Embryonic facial prominence (tissue), 1 donor: ENCODE measurements around the gene AGPAT4.

Experiments
- DNase-seq: peaks from one replicate; pipeline ENCODE4 v3.0.0-alpha.2; 2016; ENCODE audit errors: extremely low spot score

Gene AGPAT4

DNA sequence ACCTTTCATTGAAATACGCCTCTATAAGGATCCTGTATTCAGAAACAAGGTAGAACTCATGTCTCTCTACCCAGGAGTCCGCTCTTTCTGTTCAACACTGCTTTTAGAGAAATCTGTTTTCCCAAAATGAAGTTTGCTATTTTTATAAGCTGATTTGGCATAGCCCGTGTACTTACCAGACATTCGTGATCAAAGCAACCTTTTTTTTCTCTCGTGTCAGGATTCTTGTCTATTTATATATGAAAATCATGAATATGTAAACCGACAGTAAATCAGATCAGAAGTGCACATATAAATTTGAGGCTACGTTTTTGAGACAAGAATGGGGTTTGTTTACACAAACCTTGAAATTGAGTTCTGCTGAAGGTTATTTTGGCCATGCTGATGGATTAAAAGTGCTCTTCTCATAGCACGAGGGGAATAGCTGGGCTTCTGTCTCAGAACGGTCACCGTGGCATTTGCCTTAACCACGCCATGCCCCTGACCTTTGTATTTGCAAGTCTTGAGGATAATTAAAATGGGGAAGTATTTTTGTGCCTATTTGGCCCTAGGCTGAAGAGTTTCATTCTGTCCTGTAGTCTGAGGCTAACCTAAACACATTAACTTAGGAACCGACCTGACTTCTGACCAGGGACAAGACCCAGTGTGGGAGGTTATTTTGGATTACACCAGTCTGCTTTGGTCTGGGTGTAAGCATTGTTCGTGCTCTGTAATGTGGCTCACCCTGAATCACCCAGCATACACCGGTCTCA, 163.7 kb downstream of the AGPAT4 start:
- no peak for DNase-seq

DNA sequence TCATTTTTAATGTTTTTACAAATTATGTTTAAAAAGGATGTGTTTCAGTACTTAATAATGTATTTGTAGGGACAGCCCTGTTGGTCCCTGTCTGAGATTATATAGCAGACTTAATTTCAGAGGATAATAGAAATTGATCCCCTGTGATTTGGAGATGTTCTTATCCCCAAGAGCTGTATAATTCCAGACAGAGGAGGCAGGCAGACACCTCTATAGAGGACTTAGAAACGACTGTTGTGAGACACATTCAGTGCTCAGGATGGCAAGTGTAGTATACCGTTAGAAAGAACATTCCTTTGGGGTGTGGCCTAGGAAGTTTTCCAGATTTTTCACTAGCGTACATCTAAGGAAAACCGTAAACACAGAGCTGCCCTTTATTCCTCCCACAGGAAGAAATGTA, 164.5 kb downstream of the AGPAT4 start:
- no peak for DNase-seq

DNA sequence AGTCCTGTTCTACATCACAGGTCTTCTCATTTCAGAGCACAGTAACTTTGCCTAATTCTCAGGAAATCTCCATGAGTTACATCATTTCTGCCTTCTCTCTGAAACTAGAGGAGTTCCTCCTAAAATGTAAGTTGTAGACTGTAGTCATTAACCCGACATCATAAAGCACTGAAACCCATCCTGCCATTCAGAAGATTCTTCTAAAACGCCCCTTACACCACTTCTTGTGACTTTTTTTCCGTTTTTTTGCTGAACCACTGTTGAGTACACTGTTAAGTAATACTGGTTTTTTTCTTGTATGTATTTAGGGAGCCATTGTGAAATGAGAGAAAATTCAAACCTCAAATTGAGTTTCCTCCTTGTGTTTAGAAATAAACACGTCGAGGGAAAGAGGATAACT, 164.9 kb downstream of the AGPAT4 start:
- no peak for DNase-seq

DNA sequence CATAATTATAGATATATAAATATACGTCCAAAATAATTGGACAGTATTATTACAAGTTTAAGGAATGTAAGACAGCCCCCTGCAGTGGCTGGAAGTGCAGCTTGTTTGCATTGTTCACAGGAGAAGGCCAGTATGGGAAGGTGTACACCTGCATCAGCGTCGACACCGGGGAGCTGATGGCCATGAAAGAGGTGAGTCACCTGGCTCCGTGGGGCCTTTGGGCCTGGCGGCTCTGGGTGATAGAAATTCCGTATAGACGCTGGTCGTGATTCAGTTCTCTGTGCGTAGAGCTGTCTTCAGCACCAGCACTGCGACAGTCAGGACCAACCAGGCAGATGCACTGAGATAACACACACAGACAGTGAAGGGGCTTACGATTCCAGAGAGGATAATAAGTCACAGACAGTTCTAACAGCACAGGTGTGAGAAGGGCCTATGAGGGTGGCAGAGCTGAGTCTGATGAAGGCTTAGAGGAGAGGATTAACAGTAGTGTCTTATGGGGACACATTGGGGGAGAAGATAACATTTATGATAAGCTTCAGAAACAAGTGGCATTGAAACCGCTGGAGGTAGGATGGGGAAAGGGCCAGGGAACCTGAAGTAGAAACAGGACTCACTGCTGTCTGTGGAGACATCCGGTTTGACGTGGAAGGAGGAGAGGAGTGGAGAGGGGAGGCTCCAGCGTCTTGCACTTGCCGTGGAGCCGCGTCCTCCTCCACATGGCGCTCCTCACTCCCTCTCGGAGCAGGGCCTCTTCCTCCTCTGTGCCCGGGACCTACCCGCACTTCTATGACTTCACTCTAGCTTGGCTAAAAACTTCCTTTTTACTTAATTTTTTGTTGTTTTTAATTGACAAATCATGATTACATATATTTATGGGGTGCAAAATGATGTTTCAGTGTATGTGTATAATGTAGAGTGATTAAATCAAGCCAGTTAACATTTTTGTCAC, 165.8 kb downstream of the AGPAT4 start:
- no peak for DNase-seq

DNA sequence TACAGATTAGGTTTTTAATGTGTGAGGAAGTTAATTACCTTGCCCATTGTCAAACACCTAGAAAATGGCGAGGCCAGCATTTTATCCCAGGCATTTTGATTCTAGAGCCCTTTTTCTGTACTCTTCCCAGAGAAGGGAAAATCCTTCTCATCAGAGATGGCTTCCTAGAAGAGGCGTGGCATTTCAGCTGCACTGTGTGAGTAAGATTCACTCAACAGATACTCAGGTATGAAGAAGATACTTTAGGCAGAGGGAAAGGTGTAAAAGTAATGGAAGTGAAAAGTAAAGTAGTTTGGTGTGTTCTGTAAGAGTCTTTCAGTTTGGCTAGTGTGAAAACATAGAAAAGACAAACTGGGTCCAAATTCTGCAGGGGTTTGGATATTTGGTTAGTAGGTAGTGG, 168.5 kb downstream of the AGPAT4 start:
- DNase-seq = no peak

DNA sequence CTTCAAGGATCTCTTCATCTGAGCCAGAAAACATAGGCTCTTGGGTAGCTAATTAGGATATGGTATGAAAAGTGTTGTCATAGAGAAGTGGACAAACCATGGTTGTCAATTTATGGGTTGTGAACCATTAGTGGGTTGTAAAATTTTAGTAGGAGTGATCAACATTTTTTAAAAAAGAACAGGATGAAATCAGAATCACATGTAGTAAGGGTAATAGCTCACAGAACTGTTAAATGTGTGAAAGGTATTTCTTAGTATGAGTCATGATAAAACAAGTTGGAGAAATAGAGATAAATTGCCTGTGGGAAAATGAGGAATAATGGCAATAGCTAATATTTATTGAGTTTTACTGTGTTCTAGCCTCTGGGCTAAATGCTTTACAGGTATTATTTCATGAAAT, 168.9 kb downstream of the AGPAT4 start:
- no peak for DNase-seq

DNA sequence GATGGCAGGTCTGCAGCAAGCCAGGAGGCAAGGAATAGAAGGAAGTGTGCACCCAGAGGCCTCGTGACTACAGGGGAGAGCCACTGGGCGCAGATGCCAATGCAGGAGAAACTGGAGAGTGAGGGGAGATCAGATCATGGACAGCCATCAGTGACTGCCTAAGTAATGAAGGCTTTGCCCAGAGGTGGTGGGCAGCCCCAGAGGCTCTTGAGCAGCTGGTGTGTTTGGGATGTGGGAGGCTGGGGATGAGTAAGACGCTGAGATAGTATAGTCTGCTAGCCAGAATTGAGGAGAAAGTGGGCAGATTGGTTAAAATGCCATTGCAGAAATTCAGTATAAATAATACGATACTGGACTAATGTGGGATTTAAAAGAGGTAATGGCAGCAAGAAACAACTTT, 170.4 kb downstream of the AGPAT4 start:
- DNase-seq = no peak

DNA sequence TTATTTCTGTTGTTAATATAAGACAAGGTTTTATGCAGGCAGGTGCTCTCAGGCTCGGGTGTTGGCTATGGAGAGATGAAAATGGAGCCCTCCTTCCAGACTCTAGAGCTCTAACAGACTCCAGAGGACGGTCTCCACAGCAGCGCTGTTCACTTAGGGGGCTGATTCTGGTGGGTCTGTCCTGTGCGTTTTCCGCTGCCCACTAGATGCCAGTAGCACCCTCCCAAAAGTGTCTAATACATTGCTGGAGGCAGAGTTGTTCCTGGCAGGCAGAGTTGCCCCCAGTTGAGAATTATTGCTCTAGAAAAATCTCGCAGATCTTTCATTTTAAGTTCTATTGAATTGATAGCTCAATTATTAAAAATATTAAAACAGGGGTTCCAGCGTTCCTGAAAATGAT, 172.3 kb downstream of the AGPAT4 start:
- no peak for DNase-seq

DNA sequence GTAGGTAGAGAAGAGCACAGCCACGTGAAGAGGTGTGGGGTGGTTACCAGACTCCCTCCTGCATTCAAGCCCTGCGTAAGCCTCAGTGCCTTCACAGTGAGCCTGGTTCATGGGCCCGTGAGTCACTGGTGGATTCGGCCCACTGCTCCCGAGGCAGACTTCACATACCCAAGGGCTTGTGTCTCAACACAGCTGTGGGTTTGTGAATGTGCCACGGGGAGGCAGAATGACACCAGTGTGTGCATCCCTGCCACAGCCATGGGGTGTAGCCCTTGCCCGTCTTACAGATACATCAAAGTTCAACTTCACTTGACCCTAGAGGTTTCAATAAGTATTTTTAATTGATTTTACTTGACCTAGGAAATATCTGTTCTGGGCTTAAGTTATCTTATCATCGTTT, 173.8 kb downstream of the AGPAT4 start:
- DNase-seq = no peak

DNA sequence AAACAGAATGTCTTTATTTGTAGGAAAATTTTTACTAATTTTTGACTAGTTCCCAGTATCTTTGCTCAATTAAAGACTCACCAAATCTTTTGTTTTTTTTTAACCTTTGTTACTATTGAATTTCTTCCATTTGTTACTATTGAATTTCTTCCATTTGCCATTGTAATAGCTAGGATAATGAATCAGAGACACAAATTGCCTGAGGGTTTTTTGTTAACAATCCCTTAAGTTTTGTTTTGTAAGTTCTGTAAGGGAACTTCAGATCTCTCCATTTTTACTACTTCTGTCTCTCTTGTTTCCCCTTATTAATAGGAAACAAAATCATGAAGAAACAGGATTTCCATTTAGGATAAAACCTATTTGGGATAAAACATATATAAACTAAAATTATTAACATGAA, 177.9 kb downstream of the AGPAT4 start:
- DNase-seq = no peak

DNA sequence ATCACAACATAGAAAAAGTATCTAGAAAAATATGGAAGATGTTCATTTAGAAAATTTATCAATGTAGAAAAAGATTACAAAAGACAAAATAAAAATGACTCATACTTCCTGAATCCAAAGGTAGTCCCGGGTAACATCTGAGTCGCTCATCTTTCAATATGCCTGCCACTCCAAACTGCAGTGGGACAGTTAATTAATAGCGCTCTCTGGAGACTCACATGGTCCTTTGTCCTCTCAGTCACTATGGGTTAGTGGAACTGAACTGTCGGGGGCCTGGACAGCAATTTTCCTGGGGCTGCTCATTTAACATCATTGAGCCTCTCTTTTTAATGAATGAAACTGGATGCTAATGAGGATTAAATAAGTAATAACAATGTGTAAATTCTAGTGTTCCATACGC, 178.9 kb downstream of the AGPAT4 start:
- no peak for DNase-seq

DNA sequence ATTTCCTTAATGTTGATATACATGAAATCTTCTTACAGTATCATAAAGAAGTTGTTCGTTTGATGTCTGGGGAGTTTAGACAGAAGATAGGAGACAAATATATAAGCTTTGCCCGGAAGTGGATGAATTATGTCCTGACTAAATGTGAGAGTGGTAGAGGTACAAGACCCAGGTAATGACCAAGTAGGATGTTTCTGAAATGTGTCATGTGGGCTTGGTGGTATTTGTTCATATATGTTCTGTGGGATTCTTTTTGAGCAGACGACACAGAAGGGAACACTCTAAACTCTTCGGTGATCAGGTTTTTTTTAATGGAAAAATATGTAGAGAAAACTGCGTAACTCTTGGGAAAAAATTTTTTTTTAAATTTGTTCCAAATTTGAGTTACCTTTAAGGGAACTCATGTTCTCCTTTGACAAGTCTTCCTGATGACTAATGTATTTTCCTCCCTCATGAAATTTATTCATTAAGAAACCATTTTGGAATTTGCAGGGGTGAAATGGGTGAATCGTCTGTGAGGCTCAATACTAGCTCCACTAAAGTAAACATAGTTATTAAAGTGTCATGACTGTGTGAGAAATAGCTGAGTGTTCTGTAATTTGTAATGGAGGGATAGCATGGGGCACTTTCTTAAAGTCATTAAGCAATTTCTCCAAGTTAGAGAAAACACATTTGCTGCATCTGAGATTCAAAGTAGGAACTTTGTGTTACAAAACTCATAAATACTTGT, 181.7 kb downstream of the AGPAT4 start:
- no peak for DNase-seq

DNA sequence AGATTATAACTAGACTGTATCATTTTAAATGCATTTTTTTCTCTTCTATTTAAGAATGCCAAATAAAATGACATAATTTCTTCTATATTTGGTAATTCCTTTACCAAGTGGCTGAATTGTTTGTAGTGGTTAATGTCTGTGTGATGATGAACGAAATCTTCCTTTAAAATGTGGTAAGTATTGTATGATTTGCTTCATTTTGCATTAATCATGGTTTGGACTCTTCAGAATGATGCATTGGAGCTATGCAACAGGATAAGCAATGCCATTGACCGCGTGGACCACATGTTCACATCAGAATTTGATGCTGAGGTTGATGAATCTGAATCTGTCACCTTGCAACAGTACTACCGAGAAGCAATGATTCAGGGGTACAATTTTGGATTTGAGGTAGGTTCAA, 182.7 kb downstream of the AGPAT4 start:
- DNase-seq = no peak

DNA sequence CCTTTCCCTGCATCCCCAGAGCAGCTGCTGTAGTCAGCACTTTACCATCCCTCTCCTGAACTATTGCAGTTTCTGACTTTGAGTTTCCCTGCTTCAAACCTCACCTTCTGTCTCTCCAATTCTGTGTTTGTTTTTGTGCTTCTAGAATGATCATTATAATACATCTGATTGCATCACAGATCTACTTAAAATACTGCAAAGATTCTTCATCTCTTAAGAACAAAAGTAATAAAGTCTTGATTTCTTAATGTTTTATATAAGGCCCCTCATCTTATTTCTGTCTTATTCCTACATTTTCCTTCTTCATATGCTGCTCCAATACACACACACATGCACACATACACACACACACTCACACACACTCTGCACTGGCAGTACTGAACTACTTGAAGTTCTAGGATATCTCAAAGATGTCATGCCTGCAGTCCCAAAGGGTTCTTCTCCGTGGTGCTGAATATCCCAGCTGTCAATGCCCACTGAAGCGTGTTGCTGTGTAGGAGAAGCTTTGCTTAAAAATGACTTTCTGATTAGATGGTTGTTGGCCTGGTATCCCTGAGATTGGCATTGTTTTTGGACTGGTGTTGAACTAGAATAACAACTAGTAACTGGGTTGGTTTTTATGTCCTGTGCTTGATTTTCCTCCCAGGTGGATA, 185.1 kb downstream of the AGPAT4 start:
- no peak for DNase-seq

DNA sequence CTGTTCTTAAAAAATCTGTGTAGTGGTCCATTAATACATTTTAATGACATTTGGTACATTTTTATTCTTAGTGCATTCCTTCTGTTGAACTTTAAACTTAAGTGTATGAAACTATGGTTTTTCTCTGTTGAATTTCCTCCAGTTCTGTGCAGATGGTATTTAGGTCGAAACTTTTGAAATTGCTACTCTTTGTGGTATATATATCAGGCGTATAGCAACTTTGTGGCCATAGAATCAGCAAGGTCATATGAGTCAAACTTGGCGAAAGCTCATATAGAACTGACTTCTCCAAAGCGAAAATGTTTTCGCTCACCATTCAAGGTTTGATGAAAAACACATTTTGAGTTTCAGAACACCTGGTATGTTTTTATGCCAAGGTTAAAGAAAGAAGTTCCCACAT, 188.6 kb downstream of the AGPAT4 start:
- no peak for DNase-seq

DNA sequence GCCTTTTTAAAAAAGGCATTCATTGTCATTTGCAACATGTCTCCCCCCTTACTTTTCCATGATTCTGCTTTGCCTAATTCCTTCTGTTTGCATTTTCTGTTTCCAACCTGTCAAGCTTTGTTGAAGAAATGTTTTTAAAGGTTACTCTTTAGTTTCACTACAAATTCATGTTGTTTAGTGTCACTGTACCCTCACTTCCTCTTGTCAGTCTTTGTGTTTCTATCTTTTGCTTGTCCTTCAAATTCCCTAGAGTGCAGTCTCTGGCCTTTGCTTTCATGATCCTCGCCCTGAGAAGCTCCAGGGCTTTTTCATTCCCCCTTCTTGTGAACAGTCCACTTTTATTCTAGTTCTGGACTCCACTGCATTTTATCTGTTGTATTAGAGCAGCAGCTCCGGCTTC, 191.6 kb downstream of the AGPAT4 start:
- no peak for DNase-seq

DNA sequence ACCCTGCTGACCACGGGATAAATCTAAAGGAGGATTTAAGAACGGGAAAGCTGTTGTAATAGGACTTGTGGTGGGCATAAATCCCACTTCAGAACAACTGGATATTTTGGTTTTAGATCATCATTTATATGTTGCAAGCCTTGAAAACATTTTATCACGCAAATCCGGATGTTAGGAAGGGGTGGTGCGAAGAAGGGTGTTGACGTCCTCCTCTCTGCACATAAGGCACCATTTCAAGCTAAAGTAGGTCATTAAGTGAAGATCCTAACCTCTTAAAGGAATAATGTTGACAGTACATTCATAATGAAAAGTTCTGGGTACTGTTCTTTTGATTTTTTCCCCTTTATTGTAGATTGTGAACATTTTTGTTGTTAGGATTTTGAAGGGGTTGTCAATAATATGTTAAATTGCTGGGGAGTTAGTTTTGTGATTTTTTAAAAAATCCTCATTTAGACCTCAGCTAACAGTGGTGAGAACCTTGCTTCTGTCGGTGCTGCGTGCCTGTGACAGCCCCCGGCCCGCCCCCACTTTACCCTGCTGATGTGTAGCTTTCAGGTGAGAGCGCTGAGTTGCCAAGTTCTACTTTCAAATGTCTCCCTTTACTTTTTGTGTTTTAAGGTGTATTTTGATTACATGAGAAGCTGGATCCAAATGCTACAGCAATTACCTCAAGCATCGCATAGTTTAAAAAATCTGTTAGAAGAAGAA, 193.4 kb downstream of the AGPAT4 start:
- DNase-seq = no peak
